ENCODE data around the gene SYTL3. TPM values are rescaled to one million over a fixed set of nuclear protein-coding genes. Genes with fewer than 3 reads are reported as not detected.

Gene SYTL3
- total and polyA plus RNA-seq, 2 of the 8 experiments (the other 6 are each of a cell fraction or from before 2014, with no cell fraction given) = 0.27 to 0.99 TPM

DNA sequence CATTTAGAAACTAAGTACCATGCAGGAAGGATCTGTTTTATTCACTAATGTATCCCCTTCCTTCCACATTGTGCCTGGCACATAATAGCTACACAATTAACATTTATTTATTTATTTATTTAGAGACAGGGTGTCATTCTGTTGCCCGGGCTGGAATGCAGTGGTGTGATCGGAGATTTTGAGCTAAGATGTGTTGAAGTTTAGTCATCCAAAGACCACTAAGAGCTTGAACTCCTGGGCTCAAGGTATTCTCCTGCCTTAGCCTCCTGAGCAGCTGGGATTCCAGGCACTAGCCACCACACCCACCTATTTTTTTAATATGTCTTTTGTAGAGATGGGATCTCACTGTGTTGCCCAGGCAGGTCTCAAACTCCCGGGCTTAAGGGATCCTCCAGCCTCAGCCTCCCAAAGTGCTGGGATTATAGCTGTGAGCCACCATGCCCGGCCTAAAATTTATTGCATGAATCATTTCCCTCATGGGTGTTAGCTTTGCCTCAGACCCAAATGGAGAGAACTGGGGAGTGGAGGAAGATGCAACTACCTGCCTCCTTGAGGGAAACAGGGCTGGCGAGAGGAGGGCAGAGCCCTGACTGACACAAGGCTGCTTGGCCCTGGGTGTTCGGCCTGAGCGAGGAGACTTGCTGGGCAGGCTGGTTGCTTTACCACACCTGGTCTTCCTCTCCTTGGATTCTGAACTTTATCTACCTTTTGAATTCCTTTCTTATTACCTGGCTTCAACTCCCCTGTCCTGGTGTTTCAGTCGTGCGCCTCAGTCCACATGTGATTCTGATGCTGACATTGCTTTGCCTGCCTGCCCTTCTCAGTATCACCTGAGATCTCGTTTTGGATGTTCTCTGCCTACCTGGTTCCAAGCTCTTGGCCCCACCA lies 3.6 kb upstream of the SYTL3 start (continued):
- TF ChIP-seq GTF2F1 (IDR thresholded peaks at IDR 0.05; ENCODE audit: borderline replicate concordance, low read depth, low read length) = no peak
